Gastroesophageal sphincter (tissue), 4 donors: ENCODE measurements around the gene KRTAP4-9. TPM values are rescaled to one million over a fixed set of nuclear protein-coding genes. Genes with fewer than 3 reads are reported as not detected.
"Not testable (repeated sequence)": the region's sequence is repeated elsewhere in the genome, so short reads cannot be mapped to it uniquely, and the experiment has no call there.

Source experiments
- ATAC-seq: fragments of 150-250 bp; one replicate; pipeline ENCODE4 v1.9.1; 2016; ENCODE audit warnings: mild to moderate bottlenecking, moderate library complexity
- H3K27ac ChIP-seq, 4 donors: fragments of 200-600 bp; sonication (generic) in 3 of 4; 1 replicate in 3 of 4; 2 replicates in 1 of 4; pipeline ENCODE4 v1.5.1; 2016 to 2019
- H3K27me3 ChIP-seq: fragments of 200-600 bp; sonication (generic); one replicate; pipeline ENCODE4 v1.5.1; 2019
- H3K36me3 ChIP-seq, 2 donors: fragments of 200-600 bp; sonication (generic); one replicate each; pipeline ENCODE4 v1.5.1; 2019; ENCODE audit warnings: control low read depth in 1 of 2
- H3K4me1 ChIP-seq, 3 donors: fragments of 200-600 bp; sonication (generic); 1 replicate in 2 of 3; 2 replicates in 1 of 3; pipeline ENCODE4 v1.5.1; 2016 to 2019; ENCODE audit warnings: control low read depth in 2 of 3
- H3K4me3 ChIP-seq, 2 donors: fragments of 200-600 bp; sonication (generic); one replicate each; pipeline ENCODE4 v1.5.1; 2019; ENCODE audit warnings: mild to moderate bottlenecking in 1 of 2, moderate library complexity in 1 of 2
- H3K9me3 ChIP-seq, 3 donors: fragments of 200-600 bp; sonication (generic); one replicate each; pipeline ENCODE4 v1.5.1; 2017 to 2019; ENCODE audit warnings: control low read depth in 2 of 3
- CTCF ChIP-seq, 4 experiments: fragments of 200-600 bp in 2 of 4; fragments of 450-650 bp in 2 of 4; sonication (generic) in 1 of 4; IDR thresholded peaks; one replicate each; pipeline ENCODE4 v1.5.1; 2017 to 2019; ENCODE audit warnings: antibody characterized with exemption in 4 of 4, mild to moderate bottlenecking in 2 of 4, moderate library complexity in 2 of 4
- EP300 ChIP-seq: sonication (generic); formaldehyde crosslinking; IDR thresholded peaks from one replicate; pipeline ENCODE4 v1.6.1; 2017; ENCODE audit warnings: antibody characterized with exemption, mild to moderate bottlenecking
- POLR2A ChIP-seq, 2 donors: fragments of 450-650 bp; IDR thresholded peaks; one replicate each; pipeline ENCODE4 v1.6.1; 2017; ENCODE audit warnings: antibody characterized with exemption in 2 of 2, mild to moderate bottlenecking in 2 of 2, moderate library complexity in 1 of 2
- POLR2AphosphoS5 ChIP-seq: sonication (generic); formaldehyde crosslinking; IDR thresholded peaks from one replicate; pipeline ENCODE4 v1.6.1; 2017; ENCODE audit warnings: antibody characterized with exemption
- WGBS, 2 donors: methylation state at CpG; one replicate each; pipeline ENCODE4 v1.1.5; 2018; ENCODE audit warnings: low coverage in 1 of 2; 5-methylcytosine and 5-hydroxymethylcytosine counted together
- total RNA-seq, 4 donors: library from RNA; depleted of rRNA; stranded (reverse); fragments of >200 nt; gene quantifications; one replicate each; pipeline ENCODE4 v1.1.0, GENCODE V29; 2016

The KRTAP4-9 gene
- total RNA-seq, 4 donors from 2014 or later = not detected

DNA sequence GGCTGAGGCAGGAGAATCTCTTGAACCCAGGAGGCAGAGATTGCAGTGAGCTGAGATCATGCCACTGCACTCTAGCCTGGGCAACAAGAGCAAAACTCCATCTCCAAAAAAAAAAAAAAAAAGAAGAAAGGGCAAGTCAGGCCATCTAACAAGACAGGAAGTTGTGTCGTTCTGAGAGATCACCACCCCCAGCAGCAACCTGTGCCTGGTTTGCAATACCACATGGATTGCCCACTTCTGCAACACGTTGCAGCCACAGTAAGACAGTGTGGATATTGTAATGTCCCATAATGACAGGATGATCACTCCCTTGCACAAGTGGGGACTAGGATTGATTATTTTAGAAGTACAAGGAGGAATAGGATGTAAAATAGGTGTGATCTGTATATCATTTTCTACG is 36.2 kb upstream of the KRTAP4-9 start:
- Histone ChIP-seq H3K4me3 (no peak overlapping the region), H3K9me3 (no peaks in the 10 kb centered on the region), H3K27me3 (peaks cover 3% of the 10 kb centered on the region), H3K27ac (no peak overlapping the region), H3K4me1 (no peaks in the 10 kb centered on the region), H3K36me3 (no peaks in the 10 kb centered on the region)
- no peak for ATAC-seq
- 83 to 87% methylated on average over 3 of the region's 3 CpGs for WGBS, 2 donors
- TF ChIP-seq POLR2A (IDR thresholded peaks at IDR 0.05) = no peak
- TF ChIP-seq POLR2AphosphoS5 = no peak
- no peak for TF ChIP-seq EP300
- no peak for TF ChIP-seq CTCF (IDR thresholded peaks at IDR 0.05)

GRCh38 chr17:41071606-41072360 is 33.4 kb upstream of the KRTAP4-9 start:
- Histone ChIP-seq H3K9me3 (no peaks in the 10 kb centered on the region), H3K27ac (no peak overlapping the region), H3K4me3 (no peak overlapping the region), H3K36me3 (no peaks in the 10 kb centered on the region), H3K27me3 (no peaks in the 10 kb centered on the region), H3K4me1 (no peaks in the 10 kb centered on the region)
- no peak for ATAC-seq
- no peak for TF ChIP-seq CTCF (IDR thresholded peaks at IDR 0.05)
- no peak for TF ChIP-seq EP300
- TF ChIP-seq POLR2AphosphoS5 = no peak
- TF ChIP-seq POLR2A (IDR thresholded peaks at IDR 0.05) = no peak
- WGBS, 2 donors = 69 to 94% methylated on average over 3 to 5 of the region's 5 CpGs

DNA sequence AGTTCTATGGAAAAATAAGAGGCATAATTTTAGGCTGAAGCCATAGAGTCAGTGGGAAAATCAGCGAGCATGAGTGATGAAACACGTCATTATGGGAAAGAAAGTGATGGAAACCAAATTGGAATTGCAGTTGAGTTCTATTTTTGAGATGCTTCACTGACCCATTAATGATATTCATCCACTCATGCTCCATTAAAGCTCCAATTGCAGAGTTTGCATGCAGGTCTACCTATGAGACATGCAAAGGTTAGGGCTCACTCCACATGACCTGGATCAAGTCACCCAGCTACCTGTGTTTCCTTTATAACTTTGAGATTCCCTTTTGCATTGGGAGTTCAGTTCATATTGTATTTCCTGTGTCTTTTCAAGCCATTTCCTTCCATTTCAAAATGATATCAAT is 31.5 kb upstream of the KRTAP4-9 start:
- 84 to 86% methylated on average over 2 of the region's 2 CpGs for WGBS, 2 donors
- no peak overlapping the region for H3K27ac ChIP-seq
- H3K27me3 ChIP-seq = no peaks in the 10 kb centered on the region
- H3K9me3 ChIP-seq = no peaks in the 10 kb centered on the region
- TF ChIP-seq POLR2AphosphoS5 (no peak), POLR2A (IDR thresholded peaks at IDR 0.05) (no peak), CTCF (IDR thresholded peaks at IDR 0.05) (no peak), EP300 (no peak)
- ATAC-seq = no peak
- no peaks in the 10 kb centered on the region for H3K36me3 ChIP-seq
- no peak overlapping the region for H3K4me3 ChIP-seq
- H3K4me1 ChIP-seq = no peaks in the 10 kb centered on the region

DNA sequence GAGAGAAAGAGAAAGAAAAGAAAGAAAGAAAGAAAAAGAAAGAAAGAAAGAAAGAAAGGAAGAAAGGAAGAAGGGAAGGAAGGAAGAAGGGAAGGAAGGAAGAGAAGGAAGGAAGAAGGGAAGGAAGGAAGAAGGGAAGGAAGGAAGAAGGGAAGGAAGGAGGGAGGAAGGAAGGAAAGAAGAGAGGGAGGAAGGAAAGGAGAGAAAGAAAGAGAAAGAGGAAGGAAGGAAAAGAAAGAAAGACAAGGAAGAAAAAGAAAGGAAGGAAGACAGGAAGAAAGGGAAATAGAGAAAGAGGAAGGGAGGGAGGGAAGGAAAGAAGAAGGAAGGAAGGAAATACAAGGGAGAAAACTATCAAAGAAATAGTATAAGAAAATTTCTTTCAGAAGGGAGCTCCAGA is 28.4 kb upstream of the KRTAP4-9 start:
- TF ChIP-seq POLR2AphosphoS5 (no peak), EP300 (no peak), CTCF (IDR thresholded peaks at IDR 0.05) (no peak), POLR2A (IDR thresholded peaks at IDR 0.05) (no peak)
- H3K27me3 ChIP-seq = no peaks in the 10 kb centered on the region

GRCh38 chr17:41082626-41083025 is 22.6 kb upstream of the KRTAP4-9 start:
- WGBS, 2 donors = 41 to 47% methylated on average over 4 of the region's 4 CpGs
- TF ChIP-seq POLR2AphosphoS5 (no peak), POLR2A (IDR thresholded peaks at IDR 0.05) (no peak), EP300 (no peak), CTCF (IDR thresholded peaks at IDR 0.05) (no peak)
- Histone ChIP-seq H3K4me1 (no peaks in the 10 kb centered on the region), H3K27me3 (no peaks in the 10 kb centered on the region), H3K9me3 (no peaks in the 10 kb centered on the region), H3K36me3 (no peaks in the 10 kb centered on the region), H3K4me3 (no peak overlapping the region), H3K27ac (no peak overlapping the region)
- ATAC-seq = no peak

More for the DNA sequence above, 28.4 kb upstream of the KRTAP4-9 start:
- H3K4me3 ChIP-seq = no peak overlapping the region
- H3K27ac ChIP-seq = no peak overlapping the region
- H3K9me3 ChIP-seq = no peaks in the 10 kb centered on the region
- H3K36me3 ChIP-seq = no peaks in the 10 kb centered on the region
- no peak for ATAC-seq
- H3K4me1 ChIP-seq = no peaks in the 10 kb centered on the region

- 44% methylated on average over 2 of the region's 2 CpGs; no CpG with 5 or more reads in 1 of the 2 donors for WGBS, 2 donors
Observed at GRCh38 chr17:41083427-41083826, 21.8 kb upstream of the KRTAP4-9 start.

DNA sequence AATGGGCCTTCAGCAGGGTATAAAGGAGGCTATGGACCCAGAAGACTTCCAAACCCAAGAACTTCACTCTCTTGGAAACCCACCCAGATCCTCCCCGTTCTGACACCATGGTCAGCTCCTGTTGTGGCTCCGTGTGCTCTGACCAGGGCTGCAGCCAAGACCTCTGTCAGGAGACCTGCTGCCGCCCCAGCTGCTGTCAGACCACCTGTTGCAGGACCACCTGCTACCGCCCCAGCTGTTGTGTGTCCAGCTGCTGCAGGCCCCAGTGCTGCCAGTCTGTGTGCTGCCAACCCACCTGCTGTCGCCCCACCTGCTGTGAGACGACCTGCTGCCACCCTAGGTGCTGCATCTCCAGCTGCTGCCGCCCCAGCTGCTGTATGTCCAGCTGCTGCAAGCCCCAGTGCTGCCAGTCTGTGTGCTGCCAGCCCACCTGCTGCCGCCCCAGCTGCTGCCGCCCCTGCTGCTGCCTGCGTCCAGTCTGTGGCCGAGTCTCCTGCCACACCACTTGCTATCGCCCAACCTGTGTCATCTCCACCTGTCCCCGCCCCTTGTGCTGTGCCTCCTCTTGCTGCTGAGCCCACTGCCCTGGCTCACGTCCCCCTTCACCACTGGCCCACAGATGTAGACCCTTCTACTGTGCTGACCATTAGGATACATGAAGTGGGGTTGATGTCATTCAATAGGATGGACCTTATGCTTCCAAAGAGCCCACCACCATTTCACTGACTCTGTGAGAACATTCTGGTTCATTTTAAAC is 20.9 kb upstream of the KRTAP4-9 start, which contains the start of gene KRTAP4-7:
Gene KRTAP4-7, plus strand, starts transcription at position 51 of the 757 bp plus-strand sequence. Its CDS starts 57 bp downstream, at position 108.
- H3K4me3 ChIP-seq, H3K36me3 ChIP-seq, H3K9me3 ChIP-seq, H3K4me1 ChIP-seq, ATAC-seq, H3K27me3 ChIP-seq, H3K27ac ChIP-seq: not testable (repeated sequence)
- 63% methylated on average over 2 of the region's 14 CpGs; no CpG with 5 or more reads in 1 of the 2 donors for WGBS, 2 donors

More at GRCh38 chr17:41083427-41083826, 21.8 kb upstream of the KRTAP4-9 start:
- H3K27ac ChIP-seq, H3K4me3 ChIP-seq, H3K27me3 ChIP-seq, H3K36me3 ChIP-seq, H3K4me1 ChIP-seq, ATAC-seq, H3K9me3 ChIP-seq: not testable (repeated sequence)
